D721Med (cell line): Measurements from ENCODE around the gene LDHD.

Experiments
- DNase-seq: peaks from one replicate; pipeline ENCODE4 v3.0.0; 2011; ENCODE audit warnings: low spot score; ENCODE audit not compliant: insufficient read length
- FAIRE-seq: peaks from 2 replicates; lab custom pipeline; 2011; peaks lifted over from hg19 to GRCh38; lab: Jason Lieb, UNC
- TF ChIP-seq, protein P1 (sequence below): IDR thresholded peaks from 2 replicates; pipeline ENCODE4 v1.5.1; 2012; ENCODE audit warnings: mild to moderate bottlenecking, control low read depth; ENCODE audit not compliant: insufficient read depth; ENCODE audit errors: missing control alignments

The LDHD gene

DNA sequence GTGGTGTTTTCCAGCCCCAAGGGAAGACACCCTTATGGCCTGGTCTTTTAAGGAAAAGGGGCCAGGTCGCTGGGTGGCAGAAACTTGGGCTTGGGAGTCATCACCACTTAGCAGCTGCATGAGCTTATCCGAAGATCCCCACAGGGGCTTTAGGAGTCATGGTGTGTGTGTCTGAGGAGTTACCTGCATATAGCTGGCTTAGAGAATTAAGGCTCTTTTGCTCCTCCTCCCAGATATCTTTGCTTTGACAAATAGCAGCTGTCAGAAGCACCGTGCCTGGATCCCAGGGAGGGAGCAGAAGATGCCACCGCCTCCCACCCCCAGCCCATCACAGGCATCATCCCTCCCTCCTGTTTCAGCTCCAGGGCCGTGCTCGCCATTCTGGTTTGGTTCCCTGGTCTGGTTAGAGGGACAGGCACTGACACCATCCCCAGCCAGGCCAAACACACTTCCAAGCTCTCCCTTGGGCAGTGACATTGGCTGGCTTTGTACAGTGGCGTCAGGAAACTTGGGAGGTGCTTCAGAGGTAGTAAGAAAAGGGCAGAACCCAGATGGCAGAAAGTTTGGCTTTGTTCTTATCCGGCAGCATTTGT lies 17.4 kb downstream of the LDHD start:
- DNase-seq (peak; percentile 42), FAIRE-seq (no peak)
- TF ChIP-seq, protein P1, sequence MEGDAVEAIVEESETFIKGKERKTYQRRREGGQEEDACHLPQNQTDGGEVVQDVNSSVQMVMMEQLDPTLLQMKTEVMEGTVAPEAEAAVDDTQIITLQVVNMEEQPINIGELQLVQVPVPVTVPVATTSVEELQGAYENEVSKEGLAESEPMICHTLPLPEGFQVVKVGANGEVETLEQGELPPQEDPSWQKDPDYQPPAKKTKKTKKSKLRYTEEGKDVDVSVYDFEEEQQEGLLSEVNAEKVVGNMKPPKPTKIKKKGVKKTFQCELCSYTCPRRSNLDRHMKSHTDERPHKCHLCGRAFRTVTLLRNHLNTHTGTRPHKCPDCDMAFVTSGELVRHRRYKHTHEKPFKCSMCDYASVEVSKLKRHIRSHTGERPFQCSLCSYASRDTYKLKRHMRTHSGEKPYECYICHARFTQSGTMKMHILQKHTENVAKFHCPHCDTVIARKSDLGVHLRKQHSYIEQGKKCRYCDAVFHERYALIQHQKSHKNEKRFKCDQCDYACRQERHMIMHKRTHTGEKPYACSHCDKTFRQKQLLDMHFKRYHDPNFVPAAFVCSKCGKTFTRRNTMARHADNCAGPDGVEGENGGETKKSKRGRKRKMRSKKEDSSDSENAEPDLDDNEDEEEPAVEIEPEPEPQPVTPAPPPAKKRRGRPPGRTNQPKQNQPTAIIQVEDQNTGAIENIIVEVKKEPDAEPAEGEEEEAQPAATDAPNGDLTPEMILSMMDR: no peak

GRCh38 chr16:75097941-75098901 lies 18.4 kb downstream of the LDHD start:
- FAIRE-seq (no peak), DNase-seq (no peak)
- TF ChIP-seq, protein P1: no peak

GRCh38 chr16:75097191-75097761 lies 19.3 kb downstream of the LDHD start:
- DNase-seq (no peak), FAIRE-seq (no peak)
- TF ChIP-seq, protein P1: no peak

GRCh38 chr16:75096656-75097055 lies 19.9 kb downstream of the LDHD start:
- DNase-seq (no peak), FAIRE-seq (no peak)
- TF ChIP-seq, protein P1: no peak

DNA sequence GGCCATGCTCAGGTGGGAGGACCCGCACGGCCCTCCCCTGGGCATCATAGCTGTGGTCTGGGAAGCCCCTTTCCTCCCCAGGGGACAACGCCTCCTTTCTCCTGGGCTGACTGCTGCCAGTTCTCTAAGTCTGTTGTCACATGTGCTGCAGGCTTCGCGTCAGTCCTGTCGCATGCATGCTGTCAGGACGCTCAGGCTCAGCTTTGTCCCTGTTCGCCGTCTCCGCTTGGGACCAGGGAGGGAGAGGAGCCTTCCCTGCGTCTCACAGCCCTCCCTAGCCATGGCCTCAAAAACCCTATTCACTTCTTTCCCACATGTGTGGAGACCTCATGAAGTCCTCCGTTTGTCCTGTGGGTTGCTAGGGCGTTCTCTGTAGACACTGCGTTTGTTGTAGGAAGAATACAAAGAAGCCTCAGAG lies 21.4 kb downstream of the LDHD start:
- no peak for FAIRE-seq
- DNase-seq: no peak
- TF ChIP-seq, protein P1: no peak

DNA sequence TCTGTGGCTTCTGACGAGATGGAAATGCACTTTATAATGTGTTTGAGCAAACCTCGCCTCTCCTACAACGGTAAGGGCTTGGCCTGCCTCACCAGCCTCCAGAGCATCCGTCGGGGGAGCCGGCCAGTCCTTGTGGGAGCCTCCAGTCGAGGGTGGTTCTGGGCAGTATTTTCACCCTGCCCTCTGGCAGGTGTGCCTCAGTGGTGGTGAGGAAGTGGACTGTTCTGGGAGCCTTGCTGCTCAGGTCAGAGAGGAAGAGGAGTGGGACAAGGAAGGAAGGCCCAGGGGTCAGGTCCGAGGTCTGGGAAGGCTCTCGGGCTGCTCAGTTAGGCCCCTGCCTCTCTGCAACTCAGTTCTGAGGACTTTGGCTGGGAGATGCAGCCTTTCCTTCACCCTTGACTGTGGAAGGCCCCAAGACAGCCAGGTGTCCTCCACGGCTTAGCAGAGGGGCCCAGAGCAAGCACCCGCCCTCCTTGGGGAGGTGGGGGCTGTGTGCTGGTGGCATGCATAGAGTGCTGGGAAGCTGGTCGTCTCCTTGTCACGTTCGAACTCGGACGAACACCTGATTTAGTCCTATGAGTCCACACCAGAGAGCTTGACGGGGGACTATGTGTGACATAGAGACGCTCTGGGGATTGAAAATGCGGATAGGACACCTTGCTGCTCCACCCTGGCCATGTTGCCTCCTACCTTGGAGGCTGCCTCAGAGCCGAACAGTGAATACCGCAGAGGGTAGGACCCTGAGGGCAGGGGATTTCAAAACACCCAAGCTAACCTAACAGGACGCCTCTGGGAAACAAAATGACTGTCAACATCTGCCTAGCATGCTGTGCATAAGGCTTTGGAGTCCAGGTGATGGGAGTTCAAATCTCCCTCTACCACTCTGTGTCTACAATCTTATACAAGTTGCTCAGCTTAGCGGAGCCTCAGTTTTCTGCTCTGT lies 22.7 kb downstream of the LDHD start:
- DNase-seq (no peak), FAIRE-seq (no peak)
- TF ChIP-seq, protein P1: no peak
